Measurements from ENCODE around the gene SLC24A4.

DNA sequence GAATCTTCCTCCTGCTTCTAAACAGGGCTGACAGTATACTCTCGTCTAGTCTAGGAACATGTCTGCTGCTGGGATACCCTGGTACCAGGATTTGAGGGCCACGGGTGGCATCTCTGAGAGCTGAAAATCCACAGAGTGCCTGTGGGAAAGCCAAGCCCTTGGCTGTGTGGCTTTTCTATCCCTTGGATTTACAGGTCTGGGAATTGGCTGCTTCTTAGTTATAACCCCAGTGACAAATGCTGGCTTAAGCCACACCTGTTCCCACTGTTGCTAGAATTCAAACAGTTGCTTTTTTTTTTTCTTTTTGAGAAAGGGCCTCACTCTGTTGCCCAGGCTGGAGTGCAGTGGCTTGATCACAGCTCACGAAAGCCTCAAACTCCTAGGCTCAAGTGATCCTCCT, 176.3 kb downstream of the SLC24A4 start:
- TF ChIP-seq POLR2AphosphoS5 (IDR thresholded peaks at IDR 0.05; ENCODE audit: low read depth) (no peak), GABPA (IDR thresholded peaks at IDR 0.05; ENCODE audit: low read depth) (no peak), SPI1 (IDR thresholded peaks at IDR 0.05; ENCODE audit: borderline replicate concordance, low read depth) (no peak)
- TF ChIP-seq, protein P1, sequence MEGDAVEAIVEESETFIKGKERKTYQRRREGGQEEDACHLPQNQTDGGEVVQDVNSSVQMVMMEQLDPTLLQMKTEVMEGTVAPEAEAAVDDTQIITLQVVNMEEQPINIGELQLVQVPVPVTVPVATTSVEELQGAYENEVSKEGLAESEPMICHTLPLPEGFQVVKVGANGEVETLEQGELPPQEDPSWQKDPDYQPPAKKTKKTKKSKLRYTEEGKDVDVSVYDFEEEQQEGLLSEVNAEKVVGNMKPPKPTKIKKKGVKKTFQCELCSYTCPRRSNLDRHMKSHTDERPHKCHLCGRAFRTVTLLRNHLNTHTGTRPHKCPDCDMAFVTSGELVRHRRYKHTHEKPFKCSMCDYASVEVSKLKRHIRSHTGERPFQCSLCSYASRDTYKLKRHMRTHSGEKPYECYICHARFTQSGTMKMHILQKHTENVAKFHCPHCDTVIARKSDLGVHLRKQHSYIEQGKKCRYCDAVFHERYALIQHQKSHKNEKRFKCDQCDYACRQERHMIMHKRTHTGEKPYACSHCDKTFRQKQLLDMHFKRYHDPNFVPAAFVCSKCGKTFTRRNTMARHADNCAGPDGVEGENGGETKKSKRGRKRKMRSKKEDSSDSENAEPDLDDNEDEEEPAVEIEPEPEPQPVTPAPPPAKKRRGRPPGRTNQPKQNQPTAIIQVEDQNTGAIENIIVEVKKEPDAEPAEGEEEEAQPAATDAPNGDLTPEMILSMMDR (IDR thresholded peaks at IDR 0.05; ENCODE audit: insufficient read depth, low read length), result no peak
